WTC11 (cell line): ENCODE results near the gene ACSS3. TPM values are rescaled to one million over a fixed set of nuclear protein-coding genes. Genes with fewer than 3 reads are reported as not detected.

ENCODE experiments used
- ATAC-seq: fragments of 200-7000 bp; cut with Tn5 transposase; 2 replicates; pipeline ENCODE4 v1.10.0; 2021; ENCODE audit warnings: mild to moderate bottlenecking, moderate library complexity
- CTCF ChIA-PET: fragments of 300-600 bp; sonication (Branson Sonifier 250); formaldehyde crosslinking; loops from one replicate; lab custom pipeline; 2021; ENCODE audit warnings: antibody characterized with exemption; lab: Charles Lee
- POLR2A ChIA-PET: fragments of 350-600 bp; sonication (Branson Sonifier 250); formaldehyde crosslinking; loops from one replicate; lab custom pipeline; 2021; ENCODE audit warnings: antibody characterized with exemption; lab: Charles Lee
- DNase-seq: peaks from one replicate; pipeline ENCODE4 v3.0.0; 2021; ENCODE audit warnings: low spot score
- H3K27ac Mint-ChIP-seq: 2 replicates; pipeline ENCODE4 v1.8.0; 2021; ENCODE audit warnings: mixed read lengths
- H3K27me3 Mint-ChIP-seq: 2 replicates; pipeline ENCODE4 v1.8.0; 2021; ENCODE audit warnings: low read depth, mild to moderate bottlenecking, moderate library complexity, mixed read lengths
- H3K36me3 Mint-ChIP-seq: 2 replicates; pipeline ENCODE4 v1.8.0; 2021; ENCODE audit warnings: mixed read lengths
- H3K4me1 Mint-ChIP-seq: 2 replicates; pipeline ENCODE4 v1.8.0; 2022; ENCODE audit warnings: mixed read lengths
- H3K4me3 Mint-ChIP-seq: 2 replicates; pipeline ENCODE4 v1.8.0; 2021; ENCODE audit warnings: mild to moderate bottlenecking, moderate library complexity, mixed read lengths
- H3K9me3 Mint-ChIP-seq: 2 replicates; pipeline ENCODE4 v1.8.0; 2021; ENCODE audit warnings: mixed read lengths
- AR ChIP-seq: fragments of 250-450 bp; sonication (Bioruptor Pico); IDR thresholded peaks from 2 replicates; pipeline ENCODE4 v1.9.0; 2021; ENCODE audit warnings: mild to moderate bottlenecking
- CREB1 ChIP-seq: sonication (generic); formaldehyde crosslinking; IDR thresholded peaks from 2 replicates; pipeline ENCODE4 v1.8.0; 2023; ENCODE audit warnings: mild to moderate bottlenecking, missing genetic modification reagents
- CTCF ChIP-seq: fragments of 200-600 bp; IDR thresholded peaks from 2 replicates; pipeline ENCODE4 v1.8.0; 2022; ENCODE audit warnings: antibody characterized with exemption
- EMX1 ChIP-seq: fragments of 250-450 bp; sonication (Bioruptor Pico); IDR thresholded peaks from 2 replicates; pipeline ENCODE4 v1.8.0; 2021; ENCODE audit warnings: mild to moderate bottlenecking
- FOXK1 ChIP-seq: sonication (generic); formaldehyde crosslinking; IDR thresholded peaks from 2 replicates; pipeline ENCODE4 v1.8.0; 2022; ENCODE audit warnings: mild to moderate bottlenecking, moderate library complexity, missing genetic modification reagents
- IRF2 ChIP-seq: sonication (generic); formaldehyde crosslinking; IDR thresholded peaks from 2 replicates; pipeline ENCODE4 v1.8.0; 2022; ENCODE audit warnings: low read depth, missing genetic modification reagents, borderline replicate concordance
- JAZF1 ChIP-seq: fragments of 250-450 bp; sonication (Bioruptor Pico); IDR thresholded peaks from 2 replicates; pipeline ENCODE4 v1.9.0; 2021; ENCODE audit warnings: moderate library complexity, mild to moderate bottlenecking, inconsistent platforms
- JUN ChIP-seq: sonication (generic); formaldehyde crosslinking; IDR thresholded peaks from 2 replicates; pipeline ENCODE4 v1.8.0; 2023; ENCODE audit warnings: mild to moderate bottlenecking, missing genetic modification reagents
- NFE2L1 ChIP-seq: sonication (generic); formaldehyde crosslinking; IDR thresholded peaks from 2 replicates; pipeline ENCODE4 v1.8.1; 2023; ENCODE audit warnings: missing genetic modification reagents
- NR3C1 ChIP-seq: sonication (generic); formaldehyde crosslinking; conservative IDR thresholded peaks from 2 replicates; pipeline ENCODE4 v1.8.1; 2023; ENCODE audit warnings: low read depth, mild to moderate bottlenecking, missing genetic modification reagents
- PREB ChIP-seq: sonication (generic); formaldehyde crosslinking; IDR thresholded peaks from 2 replicates; pipeline ENCODE4 v1.8.1; 2022; ENCODE audit warnings: mild to moderate bottlenecking, missing genetic modification reagents, moderate library complexity, borderline replicate concordance
- RELA ChIP-seq: sonication (generic); formaldehyde crosslinking; IDR thresholded peaks from 2 replicates; pipeline ENCODE4 v1.8.1; 2022; ENCODE audit warnings: missing genetic modification reagents, mild to moderate bottlenecking, borderline replicate concordance
- SOX15 ChIP-seq: fragments of 250-450 bp; sonication (Bioruptor Pico); IDR thresholded peaks from 2 replicates; pipeline ENCODE4 v1.9.0; 2021; ENCODE audit warnings: mild to moderate bottlenecking
- TCF7 ChIP-seq: sonication (generic); formaldehyde crosslinking; IDR thresholded peaks from 2 replicates; pipeline ENCODE4 v1.8.0; 2022; ENCODE audit warnings: mild to moderate bottlenecking, low read depth, missing genetic modification reagents, moderate library complexity
- ZBTB21 ChIP-seq: sonication (generic); formaldehyde crosslinking; IDR thresholded peaks from 2 replicates; pipeline ENCODE4 v1.8.1; 2023; ENCODE audit warnings: mild to moderate bottlenecking, missing genetic modification reagents, borderline replicate concordance
- ZBTB43 ChIP-seq: sonication (generic); formaldehyde crosslinking; IDR thresholded peaks from 2 replicates; pipeline ENCODE4 v1.8.1; 2023; ENCODE audit warnings: mild to moderate bottlenecking, missing genetic modification reagents
- ZNF396 ChIP-seq: fragments of 250-450 bp; sonication (Bioruptor Pico); IDR thresholded peaks from 2 replicates; pipeline ENCODE4 v1.8.0; 2021; ENCODE audit warnings: mild to moderate bottlenecking, moderate library complexity, borderline replicate concordance
- ZNF425 ChIP-seq: fragments of 250-450 bp; sonication (Bioruptor Pico); conservative IDR thresholded peaks from 2 replicates; pipeline ENCODE4 v1.9.0; 2021; ENCODE audit warnings: mild to moderate bottlenecking
- ZNF671 ChIP-seq: fragments of 250-450 bp; sonication (Bioruptor Pico); IDR thresholded peaks from 2 replicates; pipeline ENCODE4 v1.8.0; 2021; ENCODE audit warnings: mild to moderate bottlenecking
- total RNA-seq: library from RNA; stranded (reverse); gene quantifications from 3 replicates; pipeline ENCODE4 v1.2.3, GENCODE V29; 2021

ACSS3 gene
- total RNA-seq, 1 experiment from 2014 or later: 18.6 TPM

GRCh38 chr12:81216739-81217138 is 138.9 kb downstream of the ACSS3 start:
- H3K27ac Mint-ChIP-seq: no peak overlapping the region
- no peaks in the 10 kb centered on the region for H3K9me3 Mint-ChIP-seq
- H3K4me1 Mint-ChIP-seq: peaks cover 7% of the 10 kb centered on the region
- no peak overlapping the region for H3K4me3 Mint-ChIP-seq
- no peaks in the 10 kb centered on the region for H3K36me3 Mint-ChIP-seq
- no peaks in the 10 kb centered on the region for H3K27me3 Mint-ChIP-seq
- ChIA-PET CTCF (no interaction called here), POLR2A (no interaction called here)
- ATAC-seq (no peak), DNase-seq (no peak)
- TF ChIP-seq IRF2 (CRISPR knock-in tag): no peak
- TF ChIP-seq JAZF1 (CRISPR knock-in tag): no peak
- TF ChIP-seq FOXK1 (CRISPR knock-in tag): no peak
- no peak for TF ChIP-seq ZBTB21 (CRISPR knock-in tag)
- no peak for TF ChIP-seq ZNF425 (CRISPR knock-in tag)
- TF ChIP-seq JUN (CRISPR knock-in tag): no peak
- TF ChIP-seq AR (CRISPR knock-in tag): no peak
- TF ChIP-seq ZNF671: no peak
- no peak for TF ChIP-seq CREB1 (CRISPR knock-in tag)
- no peak for TF ChIP-seq ZNF396 (CRISPR knock-in tag)
- no peak for TF ChIP-seq PREB (CRISPR knock-in tag)
- no peak for TF ChIP-seq NFE2L1 (CRISPR knock-in tag)
- no peak for TF ChIP-seq EMX1 (CRISPR knock-in tag)
- TF ChIP-seq SOX15 (CRISPR knock-in tag): no peak
- TF ChIP-seq ZBTB43 (CRISPR knock-in tag): no peak
- no peak for TF ChIP-seq RELA
- TF ChIP-seq NR3C1 (CRISPR knock-in tag): no peak
- no peak for TF ChIP-seq TCF7 (CRISPR knock-in tag)
- no peak for TF ChIP-seq CTCF
